HG03520 (cell line): Measurements from ENCODE around the gene TMEM11.

ENCODE experiments used
- ATAC-seq: cut with Tn5 transposase; IDR thresholded peaks from one replicate; pipeline ENCODE4 v1.9.1; 2021; ENCODE audit warnings: mild to moderate bottlenecking, moderate library complexity; ENCODE audit not compliant: unreplicated experiment

Gene TMEM11

DNA sequence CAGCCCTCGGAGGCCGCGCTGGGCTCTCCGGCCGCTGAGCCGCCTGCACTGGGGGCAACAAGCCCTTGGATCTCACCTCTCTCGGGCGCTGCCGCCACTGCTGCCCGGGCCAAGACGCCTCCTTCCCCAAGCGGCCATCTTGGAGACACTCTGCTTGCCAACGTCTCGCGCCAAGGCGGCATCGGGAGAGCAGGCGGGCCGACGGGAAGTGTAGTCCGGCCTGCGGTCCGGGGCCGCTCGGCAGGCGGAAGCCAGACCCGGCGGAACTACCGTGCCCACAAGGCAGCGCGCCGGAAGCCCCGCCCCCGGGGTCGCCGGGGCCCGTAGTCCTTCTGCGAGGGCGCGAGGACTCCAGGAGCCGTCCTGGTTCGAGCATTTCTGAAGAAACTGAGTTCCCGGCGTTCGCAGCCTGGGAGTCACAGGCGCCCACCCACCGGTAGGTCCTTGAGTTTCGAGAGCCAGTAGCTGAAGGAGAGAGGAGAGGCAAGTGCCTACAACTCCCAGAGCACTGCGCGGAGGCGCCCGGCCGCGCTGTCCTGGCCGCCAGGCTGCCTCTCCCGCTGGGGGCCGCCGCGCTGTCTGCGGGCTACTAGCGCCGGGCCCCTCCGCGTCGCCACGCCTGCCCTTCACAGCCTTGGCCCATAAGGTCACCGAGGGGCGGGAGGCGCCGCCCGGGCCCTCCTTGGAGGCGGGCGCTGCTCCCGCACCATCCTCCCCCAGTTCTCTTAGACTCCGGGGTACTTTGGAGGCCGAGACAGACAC, at the start of gene TMEM11:
TSS of gene TMEM11 (minus strand) at position 147 of the 762 bp plus-strand sequence. CDS start at position 138, 9 bp downstream.
- peak; percentile 90 for ATAC-seq

- no peak for ATAC-seq
These were observed 49.4 kb upstream of the TMEM11 start for GRCh38 chr17:21263376-21263775.

GRCh38 chr17:21262259-21262993, 48.5 kb upstream of the TMEM11 start:
- no peak for ATAC-seq

DNA sequence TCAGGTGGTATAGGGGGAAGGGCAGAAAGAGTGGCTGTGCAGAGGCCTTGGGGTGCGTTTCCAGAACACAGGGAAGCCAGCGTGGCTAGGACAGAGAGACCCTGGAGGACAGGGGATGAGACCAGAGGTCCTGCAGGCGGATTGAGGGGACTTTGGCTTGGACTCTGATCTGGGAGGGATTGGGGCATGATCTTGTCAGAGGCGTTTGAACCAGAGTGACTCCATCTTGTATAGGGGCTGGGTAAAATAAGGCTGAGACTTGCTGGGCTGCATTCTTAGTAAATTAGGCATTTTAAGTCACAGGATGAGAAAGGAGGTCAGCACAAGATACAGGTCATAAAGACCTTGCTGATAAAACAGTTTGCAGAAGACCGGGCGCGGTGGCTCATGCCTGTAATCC, 44.6 kb upstream of the TMEM11 start:
- no peak for ATAC-seq

DNA sequence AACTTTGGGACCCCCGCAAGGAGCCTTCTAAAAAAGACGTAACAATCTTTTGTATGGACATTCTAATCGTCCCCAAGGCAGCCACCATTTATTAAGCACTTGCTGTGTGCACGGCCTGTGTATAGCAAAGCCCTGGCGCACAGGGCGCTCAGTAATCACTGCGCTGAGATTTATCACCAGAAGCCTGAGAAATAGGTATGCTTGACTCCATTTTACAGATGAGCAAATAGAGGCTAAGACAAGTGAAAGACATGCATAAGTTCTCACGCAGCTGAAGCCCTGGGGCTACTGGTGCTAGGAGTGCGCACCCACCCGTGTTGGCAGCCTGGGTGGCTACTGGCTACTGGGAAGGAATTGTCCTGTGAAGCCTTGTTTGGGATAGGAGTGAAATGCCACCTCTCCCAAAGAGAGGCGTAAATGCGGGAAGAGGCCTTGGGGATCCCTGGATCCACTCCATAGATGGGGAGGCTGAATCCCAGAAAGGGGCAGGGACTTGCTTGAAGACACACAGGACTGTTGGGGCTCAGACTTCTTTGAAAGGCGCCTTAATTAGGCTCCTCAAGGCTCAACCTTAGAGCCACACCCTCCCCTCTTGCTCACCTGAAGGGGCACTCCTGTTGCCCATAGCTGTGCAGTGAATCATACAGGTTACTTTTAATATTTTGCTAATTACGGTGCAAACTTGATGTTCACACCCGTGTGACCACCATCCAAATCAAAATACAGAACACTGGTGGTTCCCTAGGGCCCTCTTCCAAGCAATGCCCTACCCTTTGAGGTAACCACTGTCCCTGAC, 39.9 kb upstream of the TMEM11 start:
- no peak for ATAC-seq

GRCh38 chr17:21252796-21253645, 39.1 kb upstream of the TMEM11 start, which contains the start of gene NATD1:
Gene NATD1 (minus strand): TSS chr17:21253410. CDS start chr17:21253264, 146 bp downstream.
- ATAC-seq, result peak; percentile 53

DNA sequence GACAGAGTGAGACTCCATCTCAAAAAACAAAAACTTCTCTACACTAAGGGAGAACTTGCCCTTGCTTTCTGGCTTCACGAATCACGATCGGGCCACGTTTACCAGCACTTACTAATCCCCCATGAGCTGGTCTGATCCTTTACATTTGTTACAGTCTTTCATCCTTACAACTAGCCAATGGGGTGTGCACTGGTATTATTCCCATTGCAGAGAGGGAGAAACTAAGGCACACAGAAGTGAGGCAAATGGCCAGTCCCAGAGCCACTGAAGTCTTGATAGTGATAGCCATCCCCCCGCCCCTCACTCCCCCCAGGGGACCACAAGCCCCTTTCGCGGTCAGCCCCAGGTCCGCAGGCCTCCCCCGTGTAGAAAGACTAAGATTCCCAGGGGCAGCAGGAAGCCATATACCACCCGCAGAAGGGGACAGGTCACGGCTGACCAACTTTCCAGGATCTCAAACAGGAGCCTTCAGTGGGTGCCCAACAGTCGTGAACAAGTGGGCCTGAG, 38.4 kb upstream of the TMEM11 start:
- no peak for ATAC-seq

DNA sequence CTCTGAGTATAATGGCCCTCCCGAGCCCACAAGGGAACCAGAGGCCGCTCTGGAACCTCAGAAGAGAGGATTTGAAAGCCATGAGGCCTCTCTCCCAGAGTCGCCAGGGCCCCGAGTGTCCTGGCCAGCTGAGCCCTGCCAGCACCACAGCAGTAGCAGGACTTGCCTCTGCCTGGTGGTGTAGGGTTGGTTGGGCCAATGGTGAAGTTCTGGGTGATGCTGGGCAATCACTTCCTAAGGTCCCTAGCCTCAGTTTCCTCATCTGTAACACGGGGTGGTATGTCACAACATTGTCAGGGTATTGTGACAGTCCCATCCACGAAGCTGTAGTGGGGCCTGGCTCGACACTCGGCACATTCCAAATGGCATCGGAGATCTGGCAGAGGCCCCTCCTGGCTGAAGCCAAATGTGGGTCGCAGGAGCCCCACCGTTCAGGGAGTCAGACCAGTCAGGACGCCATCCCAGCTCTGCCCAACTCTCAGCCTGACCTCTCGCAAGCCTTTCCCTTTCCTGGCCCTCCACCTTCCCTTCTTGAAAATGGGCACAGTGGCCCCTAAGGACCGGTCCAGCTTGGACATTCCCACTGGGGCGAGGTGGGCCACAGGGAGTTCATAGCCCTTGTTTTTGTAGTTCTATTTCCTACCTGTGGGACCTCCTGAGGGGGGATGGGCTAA, 37.5 kb upstream of the TMEM11 start:
- ATAC-seq, result no peak

DNA sequence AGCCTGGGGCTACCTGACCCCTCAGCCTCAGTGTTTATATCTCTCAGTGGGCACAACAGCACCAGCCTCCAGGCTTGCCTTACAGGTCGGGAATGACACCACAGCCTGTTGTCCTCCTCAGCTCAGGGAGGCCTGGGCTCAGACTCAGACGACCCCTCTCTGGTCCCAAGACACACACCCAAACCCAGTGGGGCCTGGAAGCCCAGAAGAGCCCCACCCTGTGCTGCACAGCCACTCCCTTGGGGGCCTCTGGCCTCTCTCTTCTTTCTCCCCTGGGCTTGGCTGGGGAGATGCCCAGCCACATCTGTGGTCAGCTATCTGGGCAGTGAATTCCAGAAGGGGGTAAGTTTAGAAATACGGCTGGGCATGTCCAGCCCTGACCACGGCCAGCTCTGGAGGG, 36.9 kb upstream of the TMEM11 start:
- ATAC-seq, result no peak

GRCh38 chr17:21249920-21250703, 36.2 kb upstream of the TMEM11 start:
- ATAC-seq, result no peak

GRCh38 chr17:21249086-21249795, 35.3 kb upstream of the TMEM11 start:
- ATAC-seq, result no peak

DNA sequence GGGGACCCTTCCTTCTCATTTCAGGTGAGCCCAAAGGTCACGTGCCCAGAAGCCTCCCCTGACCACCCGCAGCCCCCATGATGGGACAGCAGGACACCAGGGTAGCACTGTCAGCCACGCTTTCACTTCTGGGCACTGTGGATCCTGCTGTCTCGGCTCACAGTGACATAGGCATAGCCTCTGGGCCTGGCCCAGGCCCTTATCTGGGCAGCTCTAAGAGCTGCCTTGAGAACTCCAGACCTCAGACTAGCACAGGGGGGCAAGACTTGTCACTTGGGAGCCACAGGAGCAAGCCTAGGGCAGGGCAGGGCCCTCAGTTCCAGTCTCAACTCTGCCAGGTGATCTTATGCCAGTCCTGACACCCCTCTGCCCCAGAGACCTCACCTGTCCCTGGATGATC, 34.5 kb upstream of the TMEM11 start:
- no peak for ATAC-seq

DNA sequence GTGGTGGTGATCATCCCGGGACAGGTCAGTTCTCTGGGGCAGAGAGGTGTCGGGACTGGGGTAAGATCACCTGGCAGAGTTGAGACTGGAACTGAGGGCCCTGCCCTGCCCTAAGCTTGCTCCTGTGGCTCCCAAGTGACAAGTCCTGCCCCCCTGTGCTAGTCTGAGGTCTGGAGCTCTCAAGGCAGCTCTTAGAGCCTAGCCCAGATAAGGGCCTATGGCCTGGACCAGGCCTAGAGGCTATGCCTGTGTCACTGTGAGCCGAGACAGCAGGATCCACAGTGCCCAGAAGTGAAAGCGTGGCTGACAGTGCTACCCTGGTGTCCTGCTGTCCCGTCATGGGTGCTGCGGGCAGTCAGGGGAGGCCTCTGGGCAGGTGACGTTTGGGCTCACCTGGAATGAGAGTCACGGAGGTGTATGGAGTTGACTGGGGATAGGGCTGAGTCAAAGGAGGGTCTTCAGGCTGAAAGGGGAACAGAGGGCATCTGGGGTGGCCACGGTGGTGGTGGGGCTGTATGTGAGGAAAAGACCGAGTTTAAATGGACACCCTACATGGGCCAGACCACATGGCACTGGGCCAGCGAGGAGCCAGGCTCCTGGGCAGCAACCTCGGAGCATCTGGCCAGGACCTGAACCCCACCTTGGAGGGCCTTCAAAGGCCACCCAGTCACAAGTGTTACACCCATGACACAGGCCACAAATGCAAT, 33.7 kb upstream of the TMEM11 start:
- no peak for ATAC-seq

DNA sequence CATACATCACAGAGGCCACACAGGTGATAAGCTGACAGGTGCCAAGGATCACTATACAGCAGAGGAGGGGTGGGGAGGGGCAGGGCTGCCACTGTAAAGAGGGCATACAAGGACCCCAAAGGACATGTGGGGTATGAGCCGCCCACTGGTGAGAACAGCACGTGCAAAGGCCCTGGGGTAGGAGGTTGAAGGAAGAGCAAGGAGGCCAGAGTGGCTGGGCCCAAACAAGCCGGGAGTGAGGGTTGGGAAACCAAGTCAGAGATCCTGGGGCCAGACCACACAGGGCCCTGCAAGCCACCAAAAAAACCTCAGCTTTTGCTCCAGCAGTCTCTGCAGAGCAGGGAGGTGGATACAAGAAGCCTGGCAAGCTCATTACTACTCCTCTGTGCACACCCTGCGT, 32.7 kb upstream of the TMEM11 start:
- no peak for ATAC-seq

DNA sequence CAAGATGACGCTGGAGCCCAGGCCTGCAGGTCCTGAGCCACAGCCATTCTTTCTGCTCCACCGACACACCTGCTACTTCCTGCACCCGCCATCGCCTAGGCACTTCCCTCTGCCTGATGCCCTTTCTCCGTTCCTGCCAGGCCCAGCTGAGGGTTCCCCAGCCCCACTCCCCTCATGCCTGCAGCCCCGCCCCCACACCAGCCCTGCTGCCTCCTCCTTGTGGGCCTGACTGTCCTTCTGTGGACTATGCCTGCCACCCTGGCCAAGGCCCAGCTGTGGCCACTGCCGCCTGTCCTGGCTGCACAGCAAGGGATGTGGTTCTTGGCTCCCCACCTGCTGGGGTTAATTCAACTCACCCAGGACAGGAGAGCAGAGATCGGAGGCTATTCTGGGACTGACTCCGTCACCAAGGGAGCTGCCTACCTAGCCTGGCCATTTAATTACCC, 31.7 kb upstream of the TMEM11 start:
- no peak for ATAC-seq

DNA sequence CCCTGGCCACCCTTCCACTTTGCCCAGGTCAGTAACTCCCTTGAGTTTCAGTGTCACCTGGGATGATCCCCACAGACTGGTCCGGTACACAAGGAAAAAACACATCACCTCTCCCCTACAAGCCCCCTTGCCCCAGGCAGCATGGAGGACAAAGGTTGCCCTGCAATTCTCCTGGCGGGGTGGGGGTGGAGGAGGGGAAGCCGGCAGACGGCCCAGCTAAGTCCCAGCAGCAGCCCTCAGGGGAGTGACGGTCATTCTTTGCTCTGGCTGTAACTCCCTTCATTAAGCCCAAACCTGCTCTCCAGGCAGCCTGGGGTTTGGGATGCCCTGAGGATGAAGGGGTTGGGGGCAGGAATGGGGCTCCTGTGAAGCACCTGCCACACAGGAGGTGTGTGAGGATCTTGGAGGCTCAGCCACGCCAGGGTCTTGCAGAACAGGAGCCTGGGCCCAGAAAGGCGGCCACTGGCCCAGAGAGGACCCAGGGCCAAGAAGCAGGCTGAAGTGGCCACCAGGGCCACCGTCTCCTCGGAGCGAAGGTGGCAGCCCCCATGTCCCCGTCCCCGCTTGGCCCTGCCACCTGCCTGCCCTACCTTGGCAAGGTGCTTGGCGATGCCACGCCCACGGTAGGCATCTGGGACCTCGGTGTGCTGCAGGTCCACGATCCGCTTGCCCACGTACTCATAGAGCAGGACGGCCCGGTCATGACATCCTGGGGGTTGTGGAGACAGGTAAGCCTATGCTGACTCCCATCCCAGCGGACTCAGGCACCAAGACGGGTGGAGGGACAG, 29.7 kb upstream of the TMEM11 start:
- no peak for ATAC-seq
